Measurements from ENCODE around the gene TTC33.
"Not testable (repeated sequence)": the region's sequence is repeated elsewhere in the genome, so short reads cannot be mapped to it uniquely, and the experiment has no call there.

TTC33 gene

DNA sequence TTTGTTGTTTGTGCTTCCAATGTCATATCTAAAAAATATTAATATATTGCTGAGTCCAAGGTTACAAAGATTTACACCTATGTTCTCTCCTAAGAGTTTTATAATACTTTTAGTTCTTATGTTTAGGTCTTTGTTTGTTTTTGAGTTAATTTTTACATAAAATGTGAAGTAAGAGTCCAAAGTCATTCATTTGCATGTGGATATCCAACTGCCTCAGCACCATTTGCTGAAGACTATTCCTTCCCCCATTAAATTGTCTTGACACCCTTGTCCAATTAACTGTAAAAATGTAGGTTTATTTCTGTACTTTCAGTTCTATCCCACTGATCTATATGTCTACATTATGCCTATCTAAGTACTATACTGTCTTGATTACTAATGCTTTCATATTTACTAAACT is 35.7 kb downstream of the TTC33 start:
- TF ChIP-seq, protein P1, sequence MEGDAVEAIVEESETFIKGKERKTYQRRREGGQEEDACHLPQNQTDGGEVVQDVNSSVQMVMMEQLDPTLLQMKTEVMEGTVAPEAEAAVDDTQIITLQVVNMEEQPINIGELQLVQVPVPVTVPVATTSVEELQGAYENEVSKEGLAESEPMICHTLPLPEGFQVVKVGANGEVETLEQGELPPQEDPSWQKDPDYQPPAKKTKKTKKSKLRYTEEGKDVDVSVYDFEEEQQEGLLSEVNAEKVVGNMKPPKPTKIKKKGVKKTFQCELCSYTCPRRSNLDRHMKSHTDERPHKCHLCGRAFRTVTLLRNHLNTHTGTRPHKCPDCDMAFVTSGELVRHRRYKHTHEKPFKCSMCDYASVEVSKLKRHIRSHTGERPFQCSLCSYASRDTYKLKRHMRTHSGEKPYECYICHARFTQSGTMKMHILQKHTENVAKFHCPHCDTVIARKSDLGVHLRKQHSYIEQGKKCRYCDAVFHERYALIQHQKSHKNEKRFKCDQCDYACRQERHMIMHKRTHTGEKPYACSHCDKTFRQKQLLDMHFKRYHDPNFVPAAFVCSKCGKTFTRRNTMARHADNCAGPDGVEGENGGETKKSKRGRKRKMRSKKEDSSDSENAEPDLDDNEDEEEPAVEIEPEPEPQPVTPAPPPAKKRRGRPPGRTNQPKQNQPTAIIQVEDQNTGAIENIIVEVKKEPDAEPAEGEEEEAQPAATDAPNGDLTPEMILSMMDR (IDR thresholded peaks at IDR 0.05; ENCODE audit: borderline replicate concordance, control extremely low read depth, extremely low read depth, insufficient read depth, missing control alignments): no peak
- no peak for DNase-seq (ENCODE audit: low spot score)
- in situ Hi-C loops (cut with MboI; ENCODE audit: low sequenced_read_pairs, unreplicated experiment): no loop called here

DNA sequence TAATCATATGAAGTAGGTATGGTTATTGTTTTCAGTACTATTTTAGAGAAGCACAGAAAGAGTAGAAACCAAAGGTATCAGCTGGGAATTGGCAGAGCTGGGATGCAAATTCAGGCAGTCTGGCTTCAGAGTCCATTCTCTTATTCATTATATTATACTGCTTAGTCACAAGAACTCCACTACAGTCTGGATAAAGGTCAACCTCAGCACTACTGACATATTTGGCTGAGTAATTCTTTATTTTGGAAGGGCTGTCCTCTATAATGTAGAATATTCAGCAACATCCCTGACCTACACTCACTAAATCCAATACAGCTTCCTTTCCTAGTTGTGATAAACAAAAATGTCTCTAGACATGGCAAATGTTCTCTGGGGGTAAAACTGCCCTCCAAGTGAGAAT is 38.5 kb downstream of the TTC33 start:
- in situ Hi-C loops (cut with MboI; ENCODE audit: low sequenced_read_pairs, unreplicated experiment): no loop called here
- TF ChIP-seq, protein P1 (IDR thresholded peaks at IDR 0.05; ENCODE audit: borderline replicate concordance, control extremely low read depth, extremely low read depth, insufficient read depth, missing control alignments): no peak
- no peak for DNase-seq (ENCODE audit: low spot score)

DNA sequence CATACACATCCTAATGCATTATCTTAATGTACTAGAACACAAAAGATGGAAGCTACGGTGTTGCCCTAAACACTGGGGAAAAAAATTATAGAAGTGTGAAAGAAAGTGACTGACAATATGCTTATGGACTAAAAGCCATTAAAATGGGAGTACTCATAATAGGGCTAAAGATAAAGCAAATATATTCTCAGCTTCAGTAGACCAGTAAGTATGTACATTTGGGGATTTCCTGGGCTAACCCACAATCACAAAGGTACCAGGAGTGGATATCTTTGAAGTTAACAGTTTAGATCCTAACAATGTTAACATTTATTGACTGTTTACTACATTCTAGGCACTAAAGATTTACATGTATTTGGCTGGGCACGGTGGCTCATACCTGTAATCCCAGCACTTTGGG is 39.2 kb downstream of the TTC33 start:
- no peak for DNase-seq (ENCODE audit: low spot score)
- TF ChIP-seq, protein P1 (IDR thresholded peaks at IDR 0.05; ENCODE audit: borderline replicate concordance, control extremely low read depth, extremely low read depth, insufficient read depth, missing control alignments): no peak
- in situ Hi-C loops (cut with MboI; ENCODE audit: low sequenced_read_pairs, unreplicated experiment): no loop called here

DNA sequence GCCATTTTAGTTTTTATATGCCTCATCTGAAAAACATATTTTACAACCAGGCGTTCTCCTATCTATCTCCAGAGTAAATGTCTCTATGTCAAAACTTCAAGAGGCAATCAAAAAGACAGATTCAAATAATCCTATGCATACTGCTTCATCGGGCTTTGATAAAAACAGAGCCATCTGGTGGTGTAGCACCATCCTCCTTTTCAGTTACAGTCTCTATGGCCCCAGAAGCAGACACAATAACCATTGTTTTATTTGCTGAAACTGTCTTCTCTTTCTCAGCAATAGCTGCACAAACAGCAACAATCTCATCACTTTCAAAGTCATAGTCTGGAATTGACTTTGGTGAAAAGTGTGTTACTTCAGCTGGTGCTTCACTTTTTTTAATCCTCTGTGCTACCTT is 39.8 kb downstream of the TTC33 start:
- in situ Hi-C loops (cut with MboI; ENCODE audit: low sequenced_read_pairs, unreplicated experiment): no loop called here
- TF ChIP-seq, protein P1 (IDR thresholded peaks at IDR 0.05; ENCODE audit: borderline replicate concordance, control extremely low read depth, extremely low read depth, insufficient read depth, missing control alignments): no peak
- no peak for DNase-seq (ENCODE audit: low spot score)

DNA sequence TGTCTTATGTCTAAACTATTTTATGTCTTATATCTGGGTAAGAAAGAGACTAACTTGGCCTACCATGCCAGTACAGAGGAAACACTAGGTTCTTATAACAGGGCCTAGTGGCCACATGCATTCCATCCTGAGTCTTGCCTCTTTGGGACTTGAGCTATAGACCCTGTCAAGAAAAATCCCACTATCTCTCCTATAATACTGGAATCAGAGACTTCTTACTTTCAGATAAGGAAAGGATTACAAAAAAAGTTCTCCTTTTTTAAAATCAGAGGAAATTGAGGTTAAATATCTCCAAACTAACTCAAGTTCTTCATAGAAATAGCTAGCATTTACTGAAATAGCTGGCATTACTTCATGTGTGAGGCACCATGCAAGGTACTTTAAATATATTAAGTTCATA is 41.8 kb downstream of the TTC33 start:
- in situ Hi-C loops (cut with MboI; ENCODE audit: low sequenced_read_pairs, unreplicated experiment): no loop called here
- TF ChIP-seq, protein P1 (IDR thresholded peaks at IDR 0.05; ENCODE audit: borderline replicate concordance, control extremely low read depth, extremely low read depth, insufficient read depth, missing control alignments): no peak
- no peak for DNase-seq (ENCODE audit: low spot score)

DNA sequence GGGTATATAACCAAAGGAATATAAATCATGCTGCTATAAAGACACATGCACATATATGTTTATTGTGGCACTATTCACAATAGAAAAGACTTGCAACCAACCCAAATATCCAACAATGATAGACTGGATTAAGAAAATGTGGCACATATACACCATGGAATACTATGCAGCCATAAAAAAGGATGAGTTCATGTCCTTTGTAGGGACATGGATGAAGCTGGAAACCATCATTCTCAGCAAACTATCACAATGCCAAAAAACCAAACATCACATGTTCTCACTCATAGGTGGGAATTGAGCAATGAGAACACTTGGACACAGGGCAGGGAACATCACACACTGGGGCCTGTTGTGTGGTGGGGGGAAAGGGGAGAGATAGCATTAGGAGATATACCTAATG is 45.2 kb downstream of the TTC33 start:
- in situ Hi-C loops (cut with MboI; ENCODE audit: low sequenced_read_pairs, unreplicated experiment); DNase-seq (ENCODE audit: low spot score): not testable (repeated sequence)

DNA sequence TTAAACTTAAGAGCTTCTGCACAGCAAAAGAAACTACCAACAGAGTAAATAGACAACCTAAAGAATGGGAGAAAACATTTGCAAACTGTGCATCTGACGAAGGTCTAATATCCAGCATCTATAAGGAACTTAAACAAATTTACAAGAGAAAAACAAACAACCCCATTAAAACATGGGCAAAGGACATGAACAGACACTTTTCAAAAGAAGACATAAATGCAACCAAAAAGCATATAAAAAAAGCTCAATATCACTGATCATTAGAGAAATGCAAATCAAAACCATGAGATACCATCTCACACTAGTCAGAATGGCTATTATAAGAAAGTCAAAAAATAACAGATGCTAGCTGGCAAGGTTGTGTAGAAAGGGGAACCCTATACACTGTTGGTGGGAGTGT is 50.3 kb downstream of the TTC33 start:
- in situ Hi-C loops (cut with MboI; ENCODE audit: low sequenced_read_pairs, unreplicated experiment); DNase-seq (ENCODE audit: low spot score): not testable (repeated sequence)

DNA sequence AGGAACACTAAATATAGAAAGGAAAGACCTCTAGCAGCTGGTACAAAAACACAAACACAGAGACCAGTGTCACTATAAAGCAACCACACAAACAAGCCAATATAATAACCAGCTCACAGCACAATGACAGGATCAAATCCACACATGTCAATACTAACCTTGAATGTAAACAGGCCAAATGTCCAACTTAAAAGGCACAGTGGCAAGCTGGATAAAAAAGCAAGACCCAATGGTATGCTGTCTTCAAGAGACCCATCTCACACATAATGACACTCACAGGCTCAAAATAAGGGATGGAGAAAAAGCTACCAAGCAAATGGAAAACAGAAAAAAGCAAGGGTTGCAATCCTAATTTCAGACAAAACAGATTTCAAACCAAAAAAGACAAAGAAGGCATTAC is 53.7 kb downstream of the TTC33 start:
- in situ Hi-C loops (cut with MboI; ENCODE audit: low sequenced_read_pairs, unreplicated experiment); DNase-seq (ENCODE audit: low spot score): not testable (repeated sequence)

Measured in GM13976 (cell line).